HepG2 (cell line): ENCODE measurements around the gene CES2. TPM values are rescaled to one million over a fixed set of nuclear protein-coding genes. Genes with fewer than 3 reads are reported as not detected.

Experiments used
- E2F2 ChIP-seq: sonication (generic); formaldehyde crosslinking; IDR thresholded peaks from 2 replicates; pipeline ENCODE4 v1.4.0; 2020; ENCODE audit warnings: missing genetic modification reagents, borderline replicate concordance
- ESRRA ChIP-seq: sonication (generic); formaldehyde crosslinking; IDR thresholded peaks from 2 replicates; pipeline ENCODE4 v1.5.1; 2020; ENCODE audit warnings: mild to moderate bottlenecking, low read depth, missing genetic modification reagents
- GABPB1 ChIP-seq: IDR thresholded peaks from 2 replicates; pipeline ENCODE4 v1.6.1; 2016; ENCODE audit warnings: mild to moderate bottlenecking, missing genetic modification reagents, moderate library complexity, missing compliant biosample characterization
- GMEB1 ChIP-seq: sonication (generic); formaldehyde crosslinking; IDR thresholded peaks from 2 replicates; pipeline ENCODE4 v1.5.1; 2020; ENCODE audit warnings: missing genetic modification reagents, mild to moderate bottlenecking, borderline replicate concordance
- HINFP ChIP-seq: sonication (generic); formaldehyde crosslinking; IDR thresholded peaks from 2 replicates; pipeline ENCODE4 v1.4.0; 2020; ENCODE audit warnings: low read depth, mild to moderate bottlenecking, missing genetic modification reagents
- ISL2 ChIP-seq: sonication (generic); formaldehyde crosslinking; IDR thresholded peaks from 2 replicates; pipeline ENCODE4 v1.5.0; 2020; ENCODE audit warnings: missing genetic modification reagents
- NFIB ChIP-seq: sonication (generic); formaldehyde crosslinking; IDR thresholded peaks from 2 replicates; pipeline ENCODE4 v1.9.0; 2021; ENCODE audit warnings: missing genetic modification reagents, mild to moderate bottlenecking, borderline replicate concordance
- RARA ChIP-seq: IDR thresholded peaks from 2 replicates; pipeline ENCODE4 v1.6.1; 2016; ENCODE audit warnings: missing genetic modification reagents, missing compliant biosample characterization
- TBX3 ChIP-seq: fragments of 450-650 bp; IDR thresholded peaks from 2 replicates; pipeline ENCODE4 v1.6.1; 2017; ENCODE audit warnings: antibody characterized with exemption, mild to moderate bottlenecking, inconsistent platforms, borderline replicate concordance
- ZNF205 ChIP-seq: IDR thresholded peaks from 2 replicates; pipeline ENCODE4 v1.6.1; 2018; ENCODE audit warnings: missing biosample characterization, missing genetic modification reagents
- ZNF331 ChIP-seq: sonication (generic); formaldehyde crosslinking; IDR thresholded peaks from 2 replicates; pipeline ENCODE4 v1.4.0; 2020; ENCODE audit warnings: missing genetic modification reagents
- ZNF432 ChIP-seq: sonication (generic); formaldehyde crosslinking; IDR thresholded peaks from 2 replicates; pipeline ENCODE4 v1.5.0; 2020; ENCODE audit warnings: missing genetic modification reagents, mild to moderate bottlenecking, borderline replicate concordance
- ZNF788 ChIP-seq: sonication (generic); formaldehyde crosslinking; IDR thresholded peaks from 2 replicates; pipeline ENCODE4 v1.5.0; 2020; ENCODE audit warnings: mild to moderate bottlenecking, missing genetic modification reagents, borderline replicate concordance
- polyA plus RNA-seq, 8 experiments: library from polyadenylated mRNA; depleted of rRNA in 3 of 8; stranded (reverse) in 7 of 8; unstranded in 1 of 8; fragments of >200 nt; fragmentation: Illumina TruSeq in 4 of 8; extraction: Trizol in 4 of 8; gene quantifications; 2 replicates each; pipeline versions ENCODE4 v1.2.1 to v1.2.3, GENCODE V29; 2011 to 2016; ENCODE audit warnings: low read depth in 4 of 8, missing spikeins in 1 of 8, mixed read lengths in 1 of 8; ENCODE audit not compliant: insufficient read depth in 1 of 8
- total RNA-seq, 5 experiments: library from RNA; depleted of rRNA; stranded (reverse); fragments of >200 nt; fragmentation: Illumina TruSeq; extraction: Trizol; gene quantifications; 2 replicates each; pipeline ENCODE4 v1.2.3, GENCODE V29; 2016; ENCODE audit warnings: low read depth in 1 of 5
- TF ChIP-seq, protein P1 (sequence below): sonication (generic); formaldehyde crosslinking; IDR thresholded peaks from 2 replicates; pipeline ENCODE4 v1.9.0; 2022; ENCODE audit warnings: missing genetic modification reagents, mild to moderate bottlenecking, borderline replicate concordance
- TF ChIP-seq, protein P2 (sequence below): IDR thresholded peaks from 2 replicates; pipeline ENCODE4 v1.6.1; 2016; ENCODE audit warnings: low read depth, missing genetic modification reagents, missing compliant biosample characterization

CES2 gene
- total and polyA plus RNA-seq, 2 of the 13 experiments (the other 11 are each of a cell fraction or from before 2014, with no cell fraction given), result 50.6 to 63.8 TPM

GRCh38 chr16:66961065-66961744 lies 25.9 kb downstream of the CES2 start, which contains the start of gene CES3 (continued):
- TF ChIP-seq, protein P1, sequence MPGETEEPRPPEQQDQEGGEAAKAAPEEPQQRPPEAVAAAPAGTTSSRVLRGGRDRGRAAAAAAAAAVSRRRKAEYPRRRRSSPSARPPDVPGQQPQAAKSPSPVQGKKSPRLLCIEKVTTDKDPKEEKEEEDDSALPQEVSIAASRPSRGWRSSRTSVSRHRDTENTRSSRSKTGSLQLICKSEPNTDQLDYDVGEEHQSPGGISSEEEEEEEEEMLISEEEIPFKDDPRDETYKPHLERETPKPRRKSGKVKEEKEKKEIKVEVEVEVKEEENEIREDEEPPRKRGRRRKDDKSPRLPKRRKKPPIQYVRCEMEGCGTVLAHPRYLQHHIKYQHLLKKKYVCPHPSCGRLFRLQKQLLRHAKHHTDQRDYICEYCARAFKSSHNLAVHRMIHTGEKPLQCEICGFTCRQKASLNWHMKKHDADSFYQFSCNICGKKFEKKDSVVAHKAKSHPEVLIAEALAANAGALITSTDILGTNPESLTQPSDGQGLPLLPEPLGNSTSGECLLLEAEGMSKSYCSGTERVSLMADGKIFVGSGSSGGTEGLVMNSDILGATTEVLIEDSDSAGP, result peak; percentile 61; the same call in 1 of the 2 replicates
- no peak for TF ChIP-seq ZNF432 (CRISPR knock-in tag)
- no peak for TF ChIP-seq TBX3
- TF ChIP-seq GMEB1 (CRISPR knock-in tag), result peak; percentile 17; the same call in 1 of the 2 replicates
- no peak for TF ChIP-seq ESRRA (CRISPR knock-in tag)
- TF ChIP-seq RARA (CRISPR knock-in tag), result no peak
- no peak; the same call in 1 of the 2 replicates for TF ChIP-seq ZNF788 (CRISPR knock-in tag)
- TF ChIP-seq ZNF331 (CRISPR knock-in tag), result peak; percentile 63; the same call in 1 of the 2 replicates
- TF ChIP-seq, protein P2, sequence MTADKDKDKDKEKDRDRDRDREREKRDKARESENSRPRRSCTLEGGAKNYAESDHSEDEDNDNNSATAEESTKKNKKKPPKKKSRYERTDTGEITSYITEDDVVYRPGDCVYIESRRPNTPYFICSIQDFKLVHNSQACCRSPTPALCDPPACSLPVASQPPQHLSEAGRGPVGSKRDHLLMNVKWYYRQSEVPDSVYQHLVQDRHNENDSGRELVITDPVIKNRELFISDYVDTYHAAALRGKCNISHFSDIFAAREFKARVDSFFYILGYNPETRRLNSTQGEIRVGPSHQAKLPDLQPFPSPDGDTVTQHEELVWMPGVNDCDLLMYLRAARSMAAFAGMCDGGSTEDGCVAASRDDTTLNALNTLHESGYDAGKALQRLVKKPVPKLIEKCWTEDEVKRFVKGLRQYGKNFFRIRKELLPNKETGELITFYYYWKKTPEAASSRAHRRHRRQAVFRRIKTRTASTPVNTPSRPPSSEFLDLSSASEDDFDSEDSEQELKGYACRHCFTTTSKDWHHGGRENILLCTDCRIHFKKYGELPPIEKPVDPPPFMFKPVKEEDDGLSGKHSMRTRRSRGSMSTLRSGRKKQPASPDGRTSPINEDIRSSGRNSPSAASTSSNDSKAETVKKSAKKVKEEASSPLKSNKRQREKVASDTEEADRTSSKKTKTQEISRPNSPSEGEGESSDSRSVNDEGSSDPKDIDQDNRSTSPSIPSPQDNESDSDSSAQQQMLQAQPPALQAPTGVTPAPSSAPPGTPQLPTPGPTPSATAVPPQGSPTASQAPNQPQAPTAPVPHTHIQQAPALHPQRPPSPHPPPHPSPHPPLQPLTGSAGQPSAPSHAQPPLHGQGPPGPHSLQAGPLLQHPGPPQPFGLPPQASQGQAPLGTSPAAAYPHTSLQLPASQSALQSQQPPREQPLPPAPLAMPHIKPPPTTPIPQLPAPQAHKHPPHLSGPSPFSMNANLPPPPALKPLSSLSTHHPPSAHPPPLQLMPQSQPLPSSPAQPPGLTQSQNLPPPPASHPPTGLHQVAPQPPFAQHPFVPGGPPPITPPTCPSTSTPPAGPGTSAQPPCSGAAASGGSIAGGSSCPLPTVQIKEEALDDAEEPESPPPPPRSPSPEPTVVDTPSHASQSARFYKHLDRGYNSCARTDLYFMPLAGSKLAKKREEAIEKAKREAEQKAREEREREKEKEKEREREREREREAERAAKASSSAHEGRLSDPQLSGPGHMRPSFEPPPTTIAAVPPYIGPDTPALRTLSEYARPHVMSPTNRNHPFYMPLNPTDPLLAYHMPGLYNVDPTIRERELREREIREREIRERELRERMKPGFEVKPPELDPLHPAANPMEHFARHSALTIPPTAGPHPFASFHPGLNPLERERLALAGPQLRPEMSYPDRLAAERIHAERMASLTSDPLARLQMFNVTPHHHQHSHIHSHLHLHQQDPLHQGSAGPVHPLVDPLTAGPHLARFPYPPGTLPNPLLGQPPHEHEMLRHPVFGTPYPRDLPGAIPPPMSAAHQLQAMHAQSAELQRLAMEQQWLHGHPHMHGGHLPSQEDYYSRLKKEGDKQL (CRISPR knock-in tag), result no peak
- TF ChIP-seq HINFP (CRISPR knock-in tag), result peak; percentile 72; the same call in 1 of the 2 replicates
- TF ChIP-seq NFIB, result no peak
- TF ChIP-seq E2F2 (CRISPR knock-in tag), result no peak; the same call in 1 of the 2 replicates
- 0 out of 2 replicates have a peak, but pooled peaks have one; percentile 37 for TF ChIP-seq ZNF205
- no peak for TF ChIP-seq ISL2 (CRISPR knock-in tag)
- 0 out of 2 replicates have a peak, but pooled peaks have one; percentile 12 for TF ChIP-seq GABPB1 (CRISPR knock-in tag)
